Upper lobe of left lung (tissue), 6 donors: ENCODE measurements around the gene OR11L1. TPM values are rescaled to one million over a fixed set of nuclear protein-coding genes. Genes with fewer than 3 reads are reported as not detected.
A peak's percentile ranks its signal among the peaks of the same experiment; 100 is the strongest.

Experiments used
- ATAC-seq, 2 donors: fragments of 200-7000 bp; cut with Tn5 transposase; one replicate each; pipeline ENCODE4 v1.9.1; 2022; ENCODE audit warnings: mild to moderate bottlenecking in 2 of 2, moderate library complexity in 2 of 2; ENCODE audit not compliant: low FRiP score in 2 of 2
- DNase-seq, 2 donors: peaks; one replicate each; pipeline ENCODE4 v3.0.0-alpha.2; 2019 to 2020
- H3K27ac ChIP-seq, 4 donors: fragments of 200-600 bp; sonication (generic); one replicate each; pipeline ENCODE4 v1.5.1; 2016 to 2019
- H3K27me3 ChIP-seq, 4 donors: fragments of 200-600 bp; sonication (generic); one replicate each; pipeline ENCODE4 v1.5.1; 2017 to 2019
- H3K36me3 ChIP-seq, 4 donors: fragments of 200-600 bp; sonication (generic); one replicate each; pipeline ENCODE4 v1.5.1; 2016 to 2019
- H3K4me1 ChIP-seq, 4 donors: fragments of 200-600 bp; sonication (generic); one replicate each; pipeline ENCODE4 v1.5.1; 2018 to 2019
- H3K4me3 ChIP-seq, 4 donors: fragments of 200-600 bp; sonication (generic); one replicate each; pipeline ENCODE4 v1.5.1; 2017 to 2019; ENCODE audit warnings: mild to moderate bottlenecking in 2 of 4, moderate library complexity in 1 of 4
- H3K9me3 ChIP-seq, 4 donors: fragments of 200-600 bp; sonication (generic); one replicate each; pipeline ENCODE4 v1.5.1; 2018 to 2019
- CTCF ChIP-seq, 6 experiments: fragments of 450-650 bp in 4 of 6; fragments of 200-600 bp in 2 of 6; sonication (generic) in 2 of 6; IDR thresholded peaks; one replicate each; pipeline ENCODE4 v1.5.1; 2016 to 2019; ENCODE audit warnings: antibody characterized with exemption in 6 of 6
- EP300 ChIP-seq, 4 donors: sonication (generic); formaldehyde crosslinking; IDR thresholded peaks; one replicate each; pipeline ENCODE4 v1.5.1; 2017; ENCODE audit warnings: antibody characterized with exemption in 4 of 4, control low read depth in 2 of 4
- POLR2A ChIP-seq, 4 donors: fragments of 450-650 bp; IDR thresholded peaks; one replicate each; pipeline ENCODE4 v1.5.1; 2016 to 2017; ENCODE audit warnings: antibody characterized with exemption in 4 of 4, mild to moderate bottlenecking in 2 of 4
- POLR2AphosphoS5 ChIP-seq, 2 donors: sonication (generic); formaldehyde crosslinking; IDR thresholded peaks; one replicate each; pipeline ENCODE4 v1.5.1; 2017; ENCODE audit warnings: antibody characterized with exemption in 2 of 2
- WGBS, 2 donors: methylation state at CpG; one replicate each; pipeline ENCODE4 v1.1.5; 2017 to 2018; 5-methylcytosine and 5-hydroxymethylcytosine counted together
- total RNA-seq, 6 donors: library from RNA; depleted of rRNA in 4 of 6; stranded (reverse); fragments of >200 nt in 4 of 6; gene quantifications; one replicate each; pipeline versions ENCODE4 v1.1.0 to v1.2.1, GENCODE V29; 2016 to 2021
- donor health status: DM: no; HTN: no; CAD: no; lungs with moderate emphysema.
- donor health status: DM: no; HTN: yes; CAD: no; lungs with severe emphysema.

Gene OR11L1
- total RNA-seq, 6 donors from 2014 or later = not detected

GRCh38 chr1:247862756-247863155 lies 21.1 kb upstream of the OR11L1 start:
- Histone ChIP-seq H3K27me3 (peaks cover 0 to 6% (median 0%) of the 10 kb centered on the region in 4 donors), H3K27ac (no peak overlapping the region), H3K9me3 (no peaks in the 10 kb centered on the region), H3K36me3 (peaks cover 0 to 19% (median 0%) of the 10 kb centered on the region in 4 donors), H3K4me1 (peaks cover 0 to 5% (median under 1%) of the 10 kb centered on the region in 4 donors), H3K4me3 (no peak overlapping the region)
- DNase-seq (no peak), ATAC-seq (no peak)
- no peak for TF ChIP-seq EP300 (IDR thresholded peaks at IDR 0.05)
- TF ChIP-seq CTCF (IDR thresholded peaks at IDR 0.05) = no peak
- no peak for TF ChIP-seq POLR2A (IDR thresholded peaks at IDR 0.05)
- no peak for TF ChIP-seq POLR2AphosphoS5 (IDR thresholded peaks at IDR 0.05)
- 75 to 76% methylated on average over 4 of the region's 4 CpGs for WGBS, 2 donors

GRCh38 chr1:247857985-247858619 lies 16.4 kb upstream of the OR11L1 start:
- 25 to 37% methylated on average over 15 of the region's 15 CpGs for WGBS, 2 donors
- ATAC-seq (no peak), DNase-seq (no peak)
- Histone ChIP-seq H3K36me3 (peaks cover 0 to 4% (median 0%) of the 10 kb centered on the region in 4 donors), H3K9me3 (no peaks in the 10 kb centered on the region), H3K27me3 (peaks cover 0 to 15% (median 5%) of the 10 kb centered on the region in 4 donors), H3K27ac (no peak overlapping the region), H3K4me1 (peaks cover 0 to 16% (median 5%) of the 10 kb centered on the region in 4 donors), H3K4me3 (peak overlapping the region; percentile 36 to 49 (median 45))
- TF ChIP-seq EP300 (IDR thresholded peaks at IDR 0.05) (no peak), CTCF (IDR thresholded peaks at IDR 0.05) (no peak), POLR2AphosphoS5 (IDR thresholded peaks at IDR 0.05) (no peak), POLR2A (IDR thresholded peaks at IDR 0.05) (no peak)

GRCh38 chr1:247857069-247857984 lies 15.6 kb upstream of the OR11L1 start, which contains the start of gene TRIM58:
TRIM58 (plus strand) TSS chr1:247857187; CDS start chr1:247857247, 60 bp downstream.
- Histone ChIP-seq H3K4me3 (peak within 1 kb of the TSS; percentile 36 to 49 (median 45)), H3K36me3 (peaks cover 0 to 4% (median 0%) of the 10 kb centered on the region in 4 donors), H3K9me3 (no peaks in the 10 kb centered on the region), H3K4me1 (peaks cover 0 to 16% (median 5%) of the 10 kb centered on the region in 4 donors), H3K27ac (peak within 1 kb of the TSS in 1 of 4 donors; percentile 45), H3K27me3 (peaks cover 0 to 15% (median 5%) of the 10 kb centered on the region in 4 donors)
- 2 to 3% methylated on average over 17 to 21 of the region's 109 CpGs for WGBS, 2 donors
- DNase-seq (peak in 1 of 2 donors; percentile 86), ATAC-seq (peak in 1 of 2 donors; percentile 57)
- TF ChIP-seq CTCF (IDR thresholded peaks at IDR 0.05) (peak in 2 of 6 experiments; percentile 27 to 61), POLR2AphosphoS5 (IDR thresholded peaks at IDR 0.05) (no peak)

- no peak overlapping the region for H3K27ac ChIP-seq
- H3K4me1 ChIP-seq = peaks cover 0 to 16% (median 5%) of the 10 kb centered on the region in 4 donors
- peaks cover 0 to 1% (median 0%) of the 10 kb centered on the region in 4 donors for H3K36me3 ChIP-seq
- TF ChIP-seq POLR2A (IDR thresholded peaks at IDR 0.05) (no peak), EP300 (IDR thresholded peaks at IDR 0.05) (no peak), POLR2AphosphoS5 (IDR thresholded peaks at IDR 0.05) (no peak), CTCF (IDR thresholded peaks at IDR 0.05) (no peak)
- ATAC-seq (no peak), DNase-seq (no peak)
- no peak overlapping the region for H3K4me3 ChIP-seq
- WGBS, 2 donors = 90 to 92% methylated on average over 4 of the region's 4 CpGs
- H3K27me3 ChIP-seq = peaks cover 0 to 15% (median 5%) of the 10 kb centered on the region in 4 donors
- H3K9me3 ChIP-seq = no peaks in the 10 kb centered on the region
Observed at GRCh38 chr1:247855911-247856310, 14.2 kb upstream of the OR11L1 start.
